ENCODE measurements around the gene MACROD2.
"Not testable (repeated sequence)": the region's sequence is repeated elsewhere in the genome, so short reads cannot be mapped to it uniquely, and the experiment has no call there.

Gene MACROD2

GRCh38 chr20:15512916-15513315, 1517.6 kb downstream of the MACROD2 start:
- no peak for DNase-seq

- no peak for DNase-seq
These were observed 1520.4 kb downstream of the MACROD2 start for GRCh38 chr20:15515691-15516090.

GRCh38 chr20:15520930-15521524, 1525.7 kb downstream of the MACROD2 start:
- no peak for DNase-seq

GRCh38 chr20:15523400-15523799, 1528.1 kb downstream of the MACROD2 start:
- no peak for DNase-seq

GRCh38 chr20:15528391-15529111, 1533.2 kb downstream of the MACROD2 start:
- DNase-seq, result no peak

- no peak for DNase-seq
These were observed 1540.5 kb downstream of the MACROD2 start for GRCh38 chr20:15535863-15536262.

- not testable (repeated sequence) for DNase-seq
These were observed 1541.9 kb downstream of the MACROD2 start for GRCh38 chr20:15537200-15537599.

GRCh38 chr20:15542655-15543054, 1547.3 kb downstream of the MACROD2 start:
- no peak for DNase-seq

GRCh38 chr20:15544742-15545141, 1549.4 kb downstream of the MACROD2 start:
- DNase-seq, result no peak

- no peak for DNase-seq
These were observed 1551.3 kb downstream of the MACROD2 start for GRCh38 chr20:15546525-15547023.

GRCh38 chr20:15547119-15547518, 1551.8 kb downstream of the MACROD2 start:
- DNase-seq, result no peak

- DNase-seq, result no peak
These were observed 1555.0 kb downstream of the MACROD2 start for GRCh38 chr20:15550116-15550870.

GRCh38 chr20:15555913-15556312, 1560.6 kb downstream of the MACROD2 start:
- DNase-seq, result no peak

GRCh38 chr20:15556869-15557268, 1561.6 kb downstream of the MACROD2 start:
- DNase-seq, result no peak

- no peak for DNase-seq
These were observed 1565.8 kb downstream of the MACROD2 start for GRCh38 chr20:15561070-15561569.

- DNase-seq, result no peak
These were observed 1566.5 kb downstream of the MACROD2 start for GRCh38 chr20:15561707-15562404.

GRCh38 chr20:15563836-15564235, 1568.5 kb downstream of the MACROD2 start:
- DNase-seq, result no peak

GRCh38 chr20:15564981-15565380, 1569.7 kb downstream of the MACROD2 start:
- DNase-seq, result no peak

- no peak for DNase-seq
These were observed 1570.5 kb downstream of the MACROD2 start for GRCh38 chr20:15565786-15566185.

GRCh38 chr20:15567219-15567618, 1571.9 kb downstream of the MACROD2 start:
- no peak for DNase-seq

GRCh38 chr20:15570156-15570555, 1574.8 kb downstream of the MACROD2 start:
- no peak for DNase-seq

GRCh38 chr20:15571056-15571455, 1575.7 kb downstream of the MACROD2 start:
- no peak for DNase-seq

GRCh38 chr20:15575255-15575654, 1579.9 kb downstream of the MACROD2 start:
- DNase-seq, result no peak

Data from NCI-H2029 (cell line).